ENCODE data around the gene UBE2R2.

GRCh38 chr9:33952066-33952465 lies 135.1 kb downstream of the UBE2R2 start:
- no peak for TF ChIP-seq CTCF (IDR thresholded peaks at IDR 0.05; ENCODE audit: borderline replicate concordance, extremely low read depth, low read length, poor library complexity, severe bottlenecking)
- TF ChIP-seq EZH2 (IDR thresholded peaks at IDR 0.05; ENCODE audit: borderline replicate concordance, low read depth, low read length, severe bottlenecking), result no peak
